CD14-positive monocyte (primary cell): ENCODE results near the gene CIZ1. TPM values are rescaled to one million over a fixed set of nuclear protein-coding genes. Genes with fewer than 3 reads are reported as not detected.

Experiments
- DNase-seq, 3 donors: peaks; one replicate each; pipeline ENCODE4 v3.0.0-alpha.2; 2011 to 2022
- H2AFZ ChIP-seq: 2 replicates; pipeline ENCODE4 v1.6.0; 2012; ENCODE audit warnings: mild to moderate bottlenecking, low read depth, low read length, inconsistent platforms; ENCODE audit not compliant: insufficient read depth, poor library complexity, severe bottlenecking
- H3K27ac ChIP-seq, 2 donors: 1 replicate in 1 of 2; 2 replicates in 1 of 2; pipeline ENCODE4 v1.5.1; 2012 to 2013; ENCODE audit warnings: low read length in 2 of 2, control low read depth in 1 of 2, inconsistent platforms in 1 of 2, low read depth in 1 of 2, mild to moderate bottlenecking in 1 of 2
- H3K27me3 ChIP-seq, 2 donors: one replicate each; pipeline versions ENCODE4 v1.6.0 to v1.6.1; 2011 to 2013; ENCODE audit warnings: low read length in 2 of 2; ENCODE audit not compliant: control insufficient read depth in 2 of 2, insufficient read depth in 2 of 2
- H3K36me3 ChIP-seq, 2 donors: replicated peaks in 1 of 2; 1 replicate in 1 of 2; 2 replicates in 1 of 2; pipeline versions ENCODE4 v1.5.1 to v1.6.1; 2012 to 2013; ENCODE audit warnings: low read length in 2 of 2, control low read depth in 1 of 2, inconsistent platforms in 1 of 2, mild to moderate bottlenecking in 1 of 2; ENCODE audit not compliant: insufficient read depth in 2 of 2, control insufficient read depth in 1 of 2
- H3K4me1 ChIP-seq, 2 donors: 1 replicate in 1 of 2; 2 replicates in 1 of 2; pipeline versions ENCODE4 v1.5.1 to v1.6.1; 2012 to 2013; ENCODE audit warnings: low read length in 2 of 2, control low read depth in 1 of 2, inconsistent platforms in 1 of 2, mild to moderate bottlenecking in 1 of 2, moderate library complexity in 1 of 2; ENCODE audit not compliant: insufficient read depth in 2 of 2, control insufficient read depth in 1 of 2
- H3K4me2 ChIP-seq: replicated peaks from 2 replicates; pipeline ENCODE3; 2012; ENCODE audit warnings: low read length, moderate library complexity, mild to moderate bottlenecking; ENCODE audit not compliant: poor library complexity, severe bottlenecking; ENCODE audit errors: extremely low read depth
- H3K4me3 ChIP-seq, 3 experiments: fragments of 200-600 bp in 1 of 3; sonication (generic) in 1 of 3; replicated peaks in 1 of 3; 1 replicate in 2 of 3; 2 replicates in 1 of 3; pipeline ENCODE4 v1.5.1; 2011 to 2013; ENCODE audit warnings: low read length in 3 of 3, mild to moderate bottlenecking in 3 of 3, control low read depth in 2 of 3, low read depth in 2 of 3, inconsistent platforms in 1 of 3, moderate library complexity in 1 of 3
- H3K79me2 ChIP-seq: 2 replicates; pipeline ENCODE4 v1.6.0; 2012; ENCODE audit warnings: mild to moderate bottlenecking, control low read depth, inconsistent platforms, low read length, moderate library complexity; ENCODE audit not compliant: insufficient read depth
- H3K9ac ChIP-seq: 2 replicates; pipeline ENCODE4 v1.6.0; 2017; ENCODE audit warnings: low read length, mild to moderate bottlenecking; ENCODE audit not compliant: insufficient read depth, poor library complexity, severe bottlenecking
- H3K9me3 ChIP-seq, 2 donors: replicated peaks in 1 of 2; 1 replicate in 1 of 2; 2 replicates in 1 of 2; pipeline versions ENCODE4 v1.5.1 to v1.6.1; 2012 to 2013; ENCODE audit warnings: low read length in 2 of 2, control low read depth in 1 of 2; ENCODE audit not compliant: control insufficient read depth in 1 of 2, insufficient read depth in 1 of 2
- H4K20me1 ChIP-seq: 2 replicates; pipeline ENCODE4 v1.6.0; 2012; ENCODE audit warnings: mild to moderate bottlenecking, low read length, control low read depth, moderate library complexity; ENCODE audit not compliant: insufficient read depth
- H3K27ac Mint-ChIP-seq, 7 donors: one replicate each; pipeline ENCODE4 v1.8.0; 2020; ENCODE audit warnings: mild to moderate bottlenecking in 7 of 7, mixed read lengths in 7 of 7, moderate library complexity in 6 of 7, inconsistent platforms in 2 of 7
- H3K27me3 Mint-ChIP-seq, 3 donors: one replicate each; pipeline ENCODE4 v1.8.0; 2021 to 2022; ENCODE audit warnings: low read depth in 3 of 3, mild to moderate bottlenecking in 3 of 3, mixed read lengths in 3 of 3, moderate library complexity in 3 of 3, inconsistent platforms in 1 of 3
- H3K36me3 Mint-ChIP-seq, 2 donors: one replicate each; pipeline ENCODE4 v1.8.0; 2020; ENCODE audit warnings: mixed read lengths in 2 of 2, inconsistent platforms in 1 of 2, mild to moderate bottlenecking in 1 of 2
- H3K4me1 Mint-ChIP-seq: one replicate; pipeline ENCODE4 v1.8.0; 2020; ENCODE audit warnings: mild to moderate bottlenecking, mixed read lengths
- H3K4me3 Mint-ChIP-seq, 2 donors: one replicate each; pipeline ENCODE4 v1.8.0; 2020; ENCODE audit warnings: mild to moderate bottlenecking in 2 of 2, mixed read lengths in 2 of 2, moderate library complexity in 1 of 2
- H3K9me3 Mint-ChIP-seq, 7 donors: one replicate each; pipeline ENCODE4 v1.8.0; 2020 to 2022; ENCODE audit warnings: mixed read lengths in 7 of 7, mild to moderate bottlenecking in 6 of 7, moderate library complexity in 6 of 7, inconsistent platforms in 2 of 7
- WGBS: methylation state at CpG from one replicate; pipeline ENCODE4 v1.1.5; 2013; ENCODE audit warnings: missing lambda C conversion rate; ENCODE audit not compliant: insufficient coverage; 5-methylcytosine and 5-hydroxymethylcytosine counted together
- intact Hi-C, 2 donors: fragments of 100-400 bp; cut with micrococcal nuclease; formaldehyde crosslinking; loops; one replicate each; pipeline versions ENCODE4 v1.15.0 to v1.15.1; 2023
- polyA plus RNA-seq, 3 donors: library from polyadenylated mRNA; depleted of rRNA in 1 of 3; unstranded in 2 of 3; stranded (reverse) in 1 of 3; fragments of 300-500 nt in 2 of 3; fragments of >200 nt in 1 of 3; fragmentation: Illumina TruSeq in 2 of 3; gene quantifications; 1 replicate in 2 of 3; 2 replicates in 1 of 3; pipeline ENCODE4 v1.2.3, GENCODE V29; 2012 to 2021
- TF ChIP-seq, protein P1 (sequence below): fragments of 200-600 bp; IDR thresholded peaks from one replicate; pipeline ENCODE4 v1.8.0; 2022; ENCODE audit warnings: antibody characterized with exemption, mild to moderate bottlenecking

Gene CIZ1
- polyA plus RNA-seq, 3 donors: 3.4 to 53.7 (median 5.9) TPM

DNA sequence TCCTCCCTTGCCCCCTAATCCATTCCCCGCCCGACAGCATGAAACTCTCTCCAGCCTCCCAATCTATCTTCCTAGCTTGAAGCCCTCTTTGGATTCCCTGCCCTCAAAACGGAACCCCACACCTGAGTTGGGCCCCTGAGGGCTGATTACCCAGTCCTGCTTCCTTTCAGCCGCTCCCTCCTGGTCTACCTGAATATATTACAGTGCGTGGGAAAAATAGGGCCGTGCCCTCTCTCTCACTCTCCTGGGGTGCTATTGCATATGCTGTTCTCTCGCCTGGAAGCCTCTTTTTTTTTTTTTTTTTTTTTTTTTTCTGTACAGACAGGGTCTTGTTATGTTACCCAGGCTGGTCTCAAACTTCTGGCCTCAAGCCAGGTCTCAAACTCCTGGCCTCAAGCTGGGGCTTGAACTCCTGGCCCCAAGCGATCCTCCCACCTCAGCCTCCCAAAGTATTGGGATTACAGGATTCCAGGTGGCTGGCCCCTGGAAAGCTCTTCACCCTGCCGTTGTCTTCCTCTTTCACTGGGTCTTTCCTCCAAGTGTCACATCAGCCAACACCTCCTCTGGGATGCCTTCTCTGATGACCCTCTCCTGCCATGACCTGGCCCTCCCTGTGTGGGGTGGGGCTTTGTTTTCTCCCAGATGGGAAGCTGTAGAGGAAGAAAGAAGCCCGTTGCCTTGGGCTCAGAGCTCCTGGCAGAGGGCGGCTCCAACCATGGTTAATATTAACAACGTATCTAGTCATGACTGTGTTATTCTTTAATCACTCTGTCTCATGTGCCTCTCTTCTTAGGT is 20.0 kb upstream of the CIZ1 start:
- no peak for DNase-seq
- no peaks in the 10 kb centered on the region for H3K36me3 Mint-ChIP-seq
- no peaks in the 10 kb centered on the region for H3K79me2 ChIP-seq
- no peak overlapping the region for H3K27ac Mint-ChIP-seq
- no peaks in the 10 kb centered on the region for H4K20me1 ChIP-seq
- no peak overlapping the region for H3K4me3 ChIP-seq
- peaks cover 11% of the 10 kb centered on the region for H3K4me1 Mint-ChIP-seq
- no peak overlapping the region for H3K4me2 ChIP-seq
- no peak overlapping the region for H3K4me3 Mint-ChIP-seq
- peaks cover 5 to 11% of the 10 kb centered on the region in 2 donors for H3K4me1 ChIP-seq
- H3K9me3 ChIP-seq: no peaks in the 10 kb centered on the region
- TF ChIP-seq, protein P1, sequence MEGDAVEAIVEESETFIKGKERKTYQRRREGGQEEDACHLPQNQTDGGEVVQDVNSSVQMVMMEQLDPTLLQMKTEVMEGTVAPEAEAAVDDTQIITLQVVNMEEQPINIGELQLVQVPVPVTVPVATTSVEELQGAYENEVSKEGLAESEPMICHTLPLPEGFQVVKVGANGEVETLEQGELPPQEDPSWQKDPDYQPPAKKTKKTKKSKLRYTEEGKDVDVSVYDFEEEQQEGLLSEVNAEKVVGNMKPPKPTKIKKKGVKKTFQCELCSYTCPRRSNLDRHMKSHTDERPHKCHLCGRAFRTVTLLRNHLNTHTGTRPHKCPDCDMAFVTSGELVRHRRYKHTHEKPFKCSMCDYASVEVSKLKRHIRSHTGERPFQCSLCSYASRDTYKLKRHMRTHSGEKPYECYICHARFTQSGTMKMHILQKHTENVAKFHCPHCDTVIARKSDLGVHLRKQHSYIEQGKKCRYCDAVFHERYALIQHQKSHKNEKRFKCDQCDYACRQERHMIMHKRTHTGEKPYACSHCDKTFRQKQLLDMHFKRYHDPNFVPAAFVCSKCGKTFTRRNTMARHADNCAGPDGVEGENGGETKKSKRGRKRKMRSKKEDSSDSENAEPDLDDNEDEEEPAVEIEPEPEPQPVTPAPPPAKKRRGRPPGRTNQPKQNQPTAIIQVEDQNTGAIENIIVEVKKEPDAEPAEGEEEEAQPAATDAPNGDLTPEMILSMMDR: no peak
- no peaks in the 10 kb centered on the region for H3K27me3 ChIP-seq
- no peak overlapping the region for H3K9ac ChIP-seq
- no peak overlapping the region for H3K27ac ChIP-seq
- no peaks in the 10 kb centered on the region for H3K36me3 ChIP-seq
- H2AFZ ChIP-seq: no peak overlapping the region
- WGBS: 84% methylated on average over 4 of the region's 12 CpGs
- intact Hi-C loops: no loop called here
- H3K27me3 Mint-ChIP-seq: peaks cover 4 to 14% (median 13%) of the 10 kb centered on the region in 3 donors
- H3K9me3 Mint-ChIP-seq: no peaks in the 10 kb centered on the region

DNA sequence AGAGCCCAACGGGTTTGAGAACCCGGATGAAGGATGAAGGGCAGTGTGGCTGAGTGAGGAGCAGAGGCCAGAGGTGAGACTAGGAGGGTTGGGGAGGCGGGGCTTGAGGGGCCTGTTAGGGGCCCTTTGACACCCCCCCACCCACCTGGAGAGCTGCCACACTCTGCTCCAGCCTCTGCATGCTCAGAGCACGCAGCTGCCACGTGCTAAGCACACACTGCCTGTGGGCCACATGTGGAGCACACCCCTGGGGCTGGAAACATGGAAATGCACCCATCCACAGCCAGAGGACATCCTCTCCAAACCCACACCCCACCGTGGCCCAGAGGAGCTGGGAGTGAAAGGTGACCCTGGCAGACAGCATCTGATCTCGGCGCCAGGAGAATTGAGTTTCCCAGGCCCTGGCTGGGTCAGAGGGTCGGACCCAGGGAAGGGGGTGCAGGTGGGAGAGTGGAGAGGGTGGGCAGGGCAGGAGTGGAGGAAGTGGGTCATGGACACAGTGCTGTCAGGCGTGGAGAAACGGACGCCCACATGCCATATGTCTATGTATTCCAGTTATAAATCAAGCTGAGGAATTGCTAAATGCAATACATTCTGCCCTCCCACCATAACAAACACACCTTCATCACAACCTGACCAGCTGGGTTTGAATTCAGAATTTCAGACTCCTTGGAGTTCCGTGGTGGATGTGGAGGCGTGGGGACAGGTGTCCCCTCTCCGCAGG is 17.7 kb upstream of the CIZ1 start:
- Histone ChIP-seq H2AFZ (no peak overlapping the region), H3K4me1 (peaks cover 8 to 16% of the 10 kb centered on the region in 2 donors), H3K4me3 (no peak overlapping the region), H3K27me3 (peaks cover 0 to 13% of the 10 kb centered on the region in 2 donors), H3K79me2 (no peaks in the 10 kb centered on the region), H4K20me1 (no peaks in the 10 kb centered on the region), H3K4me2 (no peak overlapping the region), H3K9ac (no peak overlapping the region), H3K9me3 (no peaks in the 10 kb centered on the region), H3K27ac (no peak overlapping the region), H3K36me3 (no peaks in the 10 kb centered on the region)
- WGBS: 100% methylated on average over 3 of the region's 15 CpGs
- Mint-ChIP-seq H3K27me3 (peaks cover 15 to 33% (median 25%) of the 10 kb centered on the region in 3 donors), H3K4me3 (no peak overlapping the region), H3K27ac (no peak overlapping the region), H3K36me3 (no peaks in the 10 kb centered on the region), H3K4me1 (peaks cover 16% of the 10 kb centered on the region), H3K9me3 (peaks cover 0 to 8% (median 0%) of the 10 kb centered on the region in 7 donors)
- DNase-seq: no peak
- intact Hi-C loops: no loop called here
- TF ChIP-seq, protein P1: no peak
